ENCODE data around the gene TUBB2B.

GRCh38 chr6:3233321-3233720 is 5.9 kb upstream of the TUBB2B start:
- TF ChIP-seq CTCF (IDR thresholded peaks at IDR 0.05) (no peak), POLR2A (IDR thresholded peaks at IDR 0.05) (no peak)

Measured in uterus (tissue), 2 donors.